Esophagus muscularis mucosa (tissue), 3 donors: Measurements from ENCODE around the gene OR51I1.

ENCODE experiments used
- POLR2A ChIP-seq: fragments of 450-650 bp; IDR thresholded peaks from one replicate; pipeline ENCODE4 v1.6.1; 2017; ENCODE audit warnings: antibody characterized with exemption, moderate library complexity, mild to moderate bottlenecking, low read depth
- POLR2AphosphoS5 ChIP-seq, 2 donors: sonication (generic); formaldehyde crosslinking; IDR thresholded peaks; one replicate each; pipeline ENCODE4 v1.6.1; 2017; ENCODE audit warnings: antibody characterized with exemption in 2 of 2
- TF ChIP-seq, protein P1 (sequence below), 3 experiments: fragments of 200-600 bp in 2 of 3; fragments of 450-650 bp in 1 of 3; sonication (generic) in 2 of 3; IDR thresholded peaks; one replicate each; pipeline ENCODE4 v1.5.1; 2017 to 2019; ENCODE audit warnings: antibody characterized with exemption in 3 of 3, mild to moderate bottlenecking in 2 of 3, moderate library complexity in 1 of 3

DNA sequence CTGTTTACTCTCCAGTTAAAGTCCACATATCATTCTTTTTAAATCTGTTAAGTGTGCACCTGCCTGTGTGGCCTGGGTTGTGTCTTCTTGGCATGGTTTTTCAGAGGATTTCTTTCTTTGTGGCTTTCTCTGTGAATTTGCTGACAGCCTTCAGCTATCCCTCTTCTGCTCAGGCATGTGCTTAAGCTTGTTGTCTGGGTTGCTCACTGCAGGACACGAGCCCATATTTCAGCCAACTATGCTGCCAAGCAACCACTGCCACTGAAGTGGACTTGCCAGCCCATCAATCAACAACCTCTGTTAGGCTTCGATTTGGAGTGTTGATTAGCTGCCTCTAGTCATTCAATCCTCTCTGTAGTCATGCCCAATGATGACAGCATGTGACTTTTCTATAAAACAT, 26.2 kb upstream of the OR51I1 start:
- TF ChIP-seq, protein P1, sequence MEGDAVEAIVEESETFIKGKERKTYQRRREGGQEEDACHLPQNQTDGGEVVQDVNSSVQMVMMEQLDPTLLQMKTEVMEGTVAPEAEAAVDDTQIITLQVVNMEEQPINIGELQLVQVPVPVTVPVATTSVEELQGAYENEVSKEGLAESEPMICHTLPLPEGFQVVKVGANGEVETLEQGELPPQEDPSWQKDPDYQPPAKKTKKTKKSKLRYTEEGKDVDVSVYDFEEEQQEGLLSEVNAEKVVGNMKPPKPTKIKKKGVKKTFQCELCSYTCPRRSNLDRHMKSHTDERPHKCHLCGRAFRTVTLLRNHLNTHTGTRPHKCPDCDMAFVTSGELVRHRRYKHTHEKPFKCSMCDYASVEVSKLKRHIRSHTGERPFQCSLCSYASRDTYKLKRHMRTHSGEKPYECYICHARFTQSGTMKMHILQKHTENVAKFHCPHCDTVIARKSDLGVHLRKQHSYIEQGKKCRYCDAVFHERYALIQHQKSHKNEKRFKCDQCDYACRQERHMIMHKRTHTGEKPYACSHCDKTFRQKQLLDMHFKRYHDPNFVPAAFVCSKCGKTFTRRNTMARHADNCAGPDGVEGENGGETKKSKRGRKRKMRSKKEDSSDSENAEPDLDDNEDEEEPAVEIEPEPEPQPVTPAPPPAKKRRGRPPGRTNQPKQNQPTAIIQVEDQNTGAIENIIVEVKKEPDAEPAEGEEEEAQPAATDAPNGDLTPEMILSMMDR (IDR thresholded peaks at IDR 0.05), result no peak
- TF ChIP-seq POLR2A (no peak), POLR2AphosphoS5 (IDR thresholded peaks at IDR 0.05) (no peak)
